HepG2 (cell line): Measurements from ENCODE around the gene AZU1. TPM values are rescaled to one million over a fixed set of nuclear protein-coding genes. Genes with fewer than 3 reads are reported as not detected.
A peak's percentile ranks its signal among the peaks of the same experiment; 100 is the strongest.

Experiments
- ARID2 ChIP-seq: sonication (generic); formaldehyde crosslinking; IDR thresholded peaks from 2 replicates; pipeline ENCODE4 v1.8.1; 2022; ENCODE audit warnings: mild to moderate bottlenecking, missing genetic modification reagents, borderline replicate concordance
- BRD4 ChIP-seq: sonication (generic); formaldehyde crosslinking; IDR thresholded peaks from 2 replicates; pipeline ENCODE4 v1.4.0; 2020; ENCODE audit warnings: missing genetic modification reagents
- NR2F6 ChIP-seq, 2 experiments: IDR thresholded peaks; 2 replicates each; pipeline ENCODE4 v1.6.1; 2016; ENCODE audit warnings: antibody characterized with exemption in 1 of 2, mild to moderate bottlenecking in 1 of 2
- SIN3B ChIP-seq: fragments of 150-350 bp; IDR thresholded peaks from 2 replicates; pipeline ENCODE4 v1.6.1; 2014; ENCODE audit warnings: low read length
- SP1 ChIP-seq, 2 experiments: fragments of 450-650 bp in 1 of 2; sonication (generic) in 1 of 2; formaldehyde crosslinking in 1 of 2; IDR thresholded peaks; 2 replicates each; pipeline versions ENCODE4 v1.4.0 to v1.6.1; 2016 to 2020; ENCODE audit warnings: missing genetic modification reagents in 1 of 2
- TGIF2 ChIP-seq: IDR thresholded peaks from 2 replicates; pipeline ENCODE4 v1.6.1; 2016; ENCODE audit warnings: control low read depth, missing compliant biosample characterization
- ZFX ChIP-seq: sonication (generic); formaldehyde crosslinking; IDR thresholded peaks from 2 replicates; pipeline ENCODE4 v1.4.0; 2020; ENCODE audit warnings: mild to moderate bottlenecking, low read depth, missing genetic modification reagents, moderate library complexity
- ZNF234 ChIP-seq: sonication (generic); formaldehyde crosslinking; conservative IDR thresholded peaks from 2 replicates; pipeline ENCODE4 v1.5.1; 2020; ENCODE audit warnings: mild to moderate bottlenecking, missing genetic modification reagents
- ZNF337 ChIP-seq: sonication (generic); formaldehyde crosslinking; IDR thresholded peaks from 2 replicates; pipeline ENCODE4 v1.5.1; 2020; ENCODE audit warnings: missing genetic modification reagents, low read depth, mild to moderate bottlenecking, borderline replicate concordance
- ZNF501 ChIP-seq: sonication (generic); formaldehyde crosslinking; IDR thresholded peaks from 2 replicates; pipeline ENCODE4 v1.5.1; 2020; ENCODE audit warnings: mild to moderate bottlenecking, moderate library complexity, missing genetic modification reagents
- ZNF614 ChIP-seq: IDR thresholded peaks from 2 replicates; pipeline ENCODE4 v1.6.1; 2018; ENCODE audit warnings: missing biosample characterization, missing genetic modification reagents, inconsistent platforms, borderline replicate concordance
- ZNF619 ChIP-seq: sonication (generic); formaldehyde crosslinking; IDR thresholded peaks from 2 replicates; pipeline ENCODE4 v1.4.0; 2020; ENCODE audit warnings: mild to moderate bottlenecking, missing genetic modification reagents
- polyA plus RNA-seq, 8 experiments: library from polyadenylated mRNA; depleted of rRNA in 3 of 8; stranded (reverse) in 7 of 8; unstranded in 1 of 8; fragments of >200 nt; fragmentation: Illumina TruSeq in 4 of 8; extraction: Trizol in 4 of 8; gene quantifications; 2 replicates each; pipeline versions ENCODE4 v1.2.1 to v1.2.3, GENCODE V29; 2011 to 2016; ENCODE audit warnings: low read depth in 4 of 8, missing spikeins in 1 of 8, mixed read lengths in 1 of 8; ENCODE audit not compliant: insufficient read depth in 1 of 8
- total RNA-seq, 5 experiments: library from RNA; depleted of rRNA; stranded (reverse); fragments of >200 nt; fragmentation: Illumina TruSeq; extraction: Trizol; gene quantifications; 2 replicates each; pipeline ENCODE4 v1.2.3, GENCODE V29; 2016; ENCODE audit warnings: low read depth in 1 of 5
- TF ChIP-seq, protein P1 (sequence below): sonication (generic); formaldehyde crosslinking; IDR thresholded peaks from 2 replicates; pipeline ENCODE4 v1.5.0; 2020; ENCODE audit warnings: mild to moderate bottlenecking, missing genetic modification reagents, borderline replicate concordance
- TF ChIP-seq, protein P2 (sequence below): sonication (generic); formaldehyde crosslinking; IDR thresholded peaks from 2 replicates; pipeline ENCODE4 v1.8.1; 2023; ENCODE audit warnings: missing genetic modification reagents, mild to moderate bottlenecking, borderline replicate concordance
- TF ChIP-seq, protein P3 (sequence below): sonication (generic); formaldehyde crosslinking; IDR thresholded peaks from 2 replicates; pipeline ENCODE4 v1.5.0; 2020; ENCODE audit warnings: missing genetic modification reagents
- TF ChIP-seq, protein P4 (sequence below): IDR thresholded peaks from 2 replicates; pipeline ENCODE4 v1.4.0; 2020; ENCODE audit warnings: mild to moderate bottlenecking, missing genetic modification reagents

AZU1 gene
- total and polyA plus RNA-seq, 2 of the 13 experiments (the other 11 are each of a cell fraction or from before 2014, with no cell fraction given): not detected

DNA sequence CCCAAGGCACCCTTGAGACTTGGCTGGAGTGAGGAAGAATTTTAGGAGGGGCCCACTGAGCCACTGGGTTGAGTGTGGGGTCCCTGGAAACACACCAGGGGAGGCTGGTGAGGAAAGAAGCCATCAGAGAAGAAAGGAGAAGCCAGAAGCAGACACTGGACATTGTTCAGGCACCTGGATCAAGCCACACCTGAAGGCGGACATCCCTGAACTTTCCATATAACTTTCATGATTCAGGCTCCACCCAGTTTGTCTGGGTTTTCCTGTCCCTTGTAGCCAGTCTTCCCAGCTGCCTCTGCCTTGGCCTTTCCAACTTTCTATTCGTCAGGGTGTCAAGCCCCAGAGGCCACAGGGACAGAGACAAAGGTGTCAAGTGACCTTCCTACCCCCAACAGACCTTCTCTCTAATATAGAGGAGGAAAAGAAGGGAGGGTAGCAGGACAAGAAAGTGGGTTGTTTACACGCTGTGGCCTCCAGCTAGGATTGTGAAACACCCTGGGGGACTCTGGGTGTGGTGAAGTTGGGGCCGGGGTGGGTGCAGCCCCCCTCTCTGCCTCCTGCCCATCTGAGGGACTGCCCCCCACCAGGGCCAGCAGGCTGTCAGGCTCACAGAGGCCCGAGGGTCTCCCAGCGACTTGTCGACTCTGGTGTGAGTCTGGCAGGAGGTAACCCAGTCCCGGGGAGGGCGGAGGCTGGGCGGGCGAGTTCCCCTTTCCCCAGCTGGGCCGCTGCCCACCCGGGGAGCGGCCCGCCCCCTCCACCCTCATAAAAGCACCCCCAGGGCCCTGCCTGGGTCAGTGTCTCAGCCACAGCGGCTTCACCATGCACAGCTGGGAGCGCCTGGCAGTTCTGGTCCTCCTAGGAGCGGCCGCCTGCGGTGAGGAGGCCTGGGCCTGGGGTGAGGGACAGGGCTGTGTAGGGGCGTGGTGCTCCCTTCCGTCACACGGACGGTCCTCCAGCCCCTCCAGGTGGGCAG is 31.5 kb downstream of the AZU1 start, which contains the start of gene CFD (continued):
- no peak for TF ChIP-seq ZNF614 (CRISPR knock-in tag)
- TF ChIP-seq ZNF337: no peak
- TF ChIP-seq, protein P1, sequence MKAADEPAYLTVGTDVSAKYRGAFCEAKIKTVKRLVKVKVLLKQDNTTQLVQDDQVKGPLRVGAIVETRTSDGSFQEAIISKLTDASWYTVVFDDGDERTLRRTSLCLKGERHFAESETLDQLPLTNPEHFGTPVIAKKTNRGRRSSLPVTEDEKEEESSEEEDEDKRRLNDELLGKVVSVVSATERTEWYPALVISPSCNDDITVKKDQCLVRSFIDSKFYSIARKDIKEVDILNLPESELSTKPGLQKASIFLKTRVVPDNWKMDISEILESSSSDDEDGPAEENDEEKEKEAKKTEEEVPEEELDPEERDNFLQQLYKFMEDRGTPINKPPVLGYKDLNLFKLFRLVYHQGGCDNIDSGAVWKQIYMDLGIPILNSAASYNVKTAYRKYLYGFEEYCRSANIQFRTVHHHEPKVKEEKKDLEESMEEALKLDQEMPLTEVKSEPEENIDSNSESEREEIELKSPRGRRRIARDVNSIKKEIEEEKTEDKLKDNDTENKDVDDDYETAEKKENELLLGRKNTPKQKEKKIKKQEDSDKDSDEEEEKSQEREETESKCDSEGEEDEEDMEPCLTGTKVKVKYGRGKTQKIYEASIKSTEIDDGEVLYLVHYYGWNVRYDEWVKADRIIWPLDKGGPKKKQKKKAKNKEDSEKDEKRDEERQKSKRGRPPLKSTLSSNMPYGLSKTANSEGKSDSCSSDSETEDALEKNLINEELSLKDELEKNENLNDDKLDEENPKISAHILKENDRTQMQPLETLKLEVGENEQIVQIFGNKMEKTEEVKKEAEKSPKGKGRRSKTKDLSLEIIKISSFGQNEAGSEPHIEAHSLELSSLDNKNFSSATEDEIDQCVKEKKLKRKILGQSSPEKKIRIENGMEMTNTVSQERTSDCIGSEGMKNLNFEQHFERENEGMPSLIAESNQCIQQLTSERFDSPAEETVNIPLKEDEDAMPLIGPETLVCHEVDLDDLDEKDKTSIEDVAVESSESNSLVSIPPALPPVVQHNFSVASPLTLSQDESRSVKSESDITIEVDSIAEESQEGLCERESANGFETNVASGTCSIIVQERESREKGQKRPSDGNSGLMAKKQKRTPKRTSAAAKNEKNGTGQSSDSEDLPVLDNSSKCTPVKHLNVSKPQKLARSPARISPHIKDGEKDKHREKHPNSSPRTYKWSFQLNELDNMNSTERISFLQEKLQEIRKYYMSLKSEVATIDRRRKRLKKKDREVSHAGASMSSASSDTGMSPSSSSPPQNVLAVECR (CRISPR knock-in tag): no peak; the same call in 1 of the 2 replicates
- TF ChIP-seq ARID2 (CRISPR knock-in tag): no peak
- TF ChIP-seq, protein P2, sequence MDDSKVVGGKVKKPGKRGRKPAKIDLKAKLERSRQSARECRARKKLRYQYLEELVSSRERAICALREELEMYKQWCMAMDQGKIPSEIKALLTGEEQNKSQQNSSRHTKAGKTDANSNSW: no peak
- 0 out of 2 replicates have a peak, but pooled peaks have one; percentile 13 for TF ChIP-seq ZNF501 (CRISPR knock-in tag)
- no peak for TF ChIP-seq TGIF2 (CRISPR knock-in tag)
- TF ChIP-seq, protein P3, sequence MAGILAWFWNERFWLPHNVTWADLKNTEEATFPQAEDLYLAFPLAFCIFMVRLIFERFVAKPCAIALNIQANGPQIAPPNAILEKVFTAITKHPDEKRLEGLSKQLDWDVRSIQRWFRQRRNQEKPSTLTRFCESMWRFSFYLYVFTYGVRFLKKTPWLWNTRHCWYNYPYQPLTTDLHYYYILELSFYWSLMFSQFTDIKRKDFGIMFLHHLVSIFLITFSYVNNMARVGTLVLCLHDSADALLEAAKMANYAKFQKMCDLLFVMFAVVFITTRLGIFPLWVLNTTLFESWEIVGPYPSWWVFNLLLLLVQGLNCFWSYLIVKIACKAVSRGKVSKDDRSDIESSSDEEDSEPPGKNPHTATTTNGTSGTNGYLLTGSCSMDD: no peak
- TF ChIP-seq ZFX (CRISPR knock-in tag): peak; percentile 28
- TF ChIP-seq SP1 (IDR thresholded peaks at IDR 0.05): no peak
- TF ChIP-seq SP1 (CRISPR knock-in tag; IDR thresholded peaks at IDR 0.05): peak; percentile 38; the same call in 1 of the 2 replicates
- no peak for TF ChIP-seq BRD4 (CRISPR knock-in tag)
- TF ChIP-seq ZNF234 (CRISPR knock-in tag): no peak
- peak; percentile 48; the same call in 1 of the 2 replicates for TF ChIP-seq ZNF619 (CRISPR knock-in tag)
- TF ChIP-seq SIN3B: no peak
- TF ChIP-seq, protein P4, sequence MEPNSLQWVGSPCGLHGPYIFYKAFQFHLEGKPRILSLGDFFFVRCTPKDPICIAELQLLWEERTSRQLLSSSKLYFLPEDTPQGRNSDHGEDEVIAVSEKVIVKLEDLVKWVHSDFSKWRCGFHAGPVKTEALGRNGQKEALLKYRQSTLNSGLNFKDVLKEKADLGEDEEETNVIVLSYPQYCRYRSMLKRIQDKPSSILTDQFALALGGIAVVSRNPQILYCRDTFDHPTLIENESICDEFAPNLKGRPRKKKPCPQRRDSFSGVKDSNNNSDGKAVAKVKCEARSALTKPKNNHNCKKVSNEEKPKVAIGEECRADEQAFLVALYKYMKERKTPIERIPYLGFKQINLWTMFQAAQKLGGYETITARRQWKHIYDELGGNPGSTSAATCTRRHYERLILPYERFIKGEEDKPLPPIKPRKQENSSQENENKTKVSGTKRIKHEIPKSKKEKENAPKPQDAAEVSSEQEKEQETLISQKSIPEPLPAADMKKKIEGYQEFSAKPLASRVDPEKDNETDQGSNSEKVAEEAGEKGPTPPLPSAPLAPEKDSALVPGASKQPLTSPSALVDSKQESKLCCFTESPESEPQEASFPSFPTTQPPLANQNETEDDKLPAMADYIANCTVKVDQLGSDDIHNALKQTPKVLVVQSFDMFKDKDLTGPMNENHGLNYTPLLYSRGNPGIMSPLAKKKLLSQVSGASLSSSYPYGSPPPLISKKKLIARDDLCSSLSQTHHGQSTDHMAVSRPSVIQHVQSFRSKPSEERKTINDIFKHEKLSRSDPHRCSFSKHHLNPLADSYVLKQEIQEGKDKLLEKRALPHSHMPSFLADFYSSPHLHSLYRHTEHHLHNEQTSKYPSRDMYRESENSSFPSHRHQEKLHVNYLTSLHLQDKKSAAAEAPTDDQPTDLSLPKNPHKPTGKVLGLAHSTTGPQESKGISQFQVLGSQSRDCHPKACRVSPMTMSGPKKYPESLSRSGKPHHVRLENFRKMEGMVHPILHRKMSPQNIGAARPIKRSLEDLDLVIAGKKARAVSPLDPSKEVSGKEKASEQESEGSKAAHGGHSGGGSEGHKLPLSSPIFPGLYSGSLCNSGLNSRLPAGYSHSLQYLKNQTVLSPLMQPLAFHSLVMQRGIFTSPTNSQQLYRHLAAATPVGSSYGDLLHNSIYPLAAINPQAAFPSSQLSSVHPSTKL (CRISPR knock-in tag): no peak
- 0 out of 2 replicates have a peak, but pooled peaks have one; percentile 11 for TF ChIP-seq NR2F6 (IDR thresholded peaks at IDR 0.05)
- 0 out of 2 replicates have a peak, but pooled peaks have one; percentile 8 for TF ChIP-seq NR2F6 (CRISPR knock-in tag; IDR thresholded peaks at IDR 0.05)
